IPS-18c (cell line): ENCODE measurements around the gene SLC26A8.
"Not testable (repeated sequence)": the region's sequence is repeated elsewhere in the genome, so short reads cannot be mapped to it uniquely, and the experiment has no call there.

ENCODE experiments used
- H3K4me3 ChIP-seq: 2 replicates; pipeline ENCODE4 v1.7.0; 2013; ENCODE audit warnings: low read depth, mild to moderate bottlenecking, low read length, moderate library complexity; ENCODE audit not compliant: insufficient read depth
- H3K9me3 ChIP-seq: one replicate; pipeline ENCODE4 v1.6.1; 2013; ENCODE audit warnings: mild to moderate bottlenecking, low read length, moderate library complexity; ENCODE audit not compliant: control insufficient read depth, insufficient read depth

The SLC26A8 gene

GRCh38 chr6:35911871-35912653 is 112.4 kb downstream of the SLC26A8 start:
- H3K9me3 ChIP-seq: peaks cover 14% of the 10 kb centered on the region
- H3K4me3 ChIP-seq: no peak overlapping the region

- H3K4me3 ChIP-seq: not testable (repeated sequence)
Measured at GRCh38 chr6:35909571-35909970, 114.9 kb downstream of the SLC26A8 start.

GRCh38 chr6:35908753-35909401 is 115.6 kb downstream of the SLC26A8 start:
- peaks cover 14% of the 10 kb centered on the region for H3K9me3 ChIP-seq
- not testable (repeated sequence) for H3K4me3 ChIP-seq

More at GRCh38 chr6:35909571-35909970, 114.9 kb downstream of the SLC26A8 start:
- peaks cover 14% of the 10 kb centered on the region for H3K9me3 ChIP-seq

GRCh38 chr6:35907750-35908149 is 116.7 kb downstream of the SLC26A8 start:
- Histone ChIP-seq H3K9me3 (peaks cover 14% of the 10 kb centered on the region), H3K4me3 (no peak overlapping the region)

GRCh38 chr6:35906499-35906846 is 118.0 kb downstream of the SLC26A8 start:
- Histone ChIP-seq H3K4me3 (no peak overlapping the region), H3K9me3 (peaks cover 14% of the 10 kb centered on the region)

GRCh38 chr6:35905841-35906498 is 118.5 kb downstream of the SLC26A8 start:
- no peak overlapping the region for H3K4me3 ChIP-seq
- peaks cover 12% of the 10 kb centered on the region for H3K9me3 ChIP-seq

GRCh38 chr6:35905141-35905785 is 119.2 kb downstream of the SLC26A8 start:
- Histone ChIP-seq H3K4me3 (no peak overlapping the region), H3K9me3 (peaks cover 7% of the 10 kb centered on the region)

- H3K9me3 ChIP-seq: peaks cover 1% of the 10 kb centered on the region
- H3K4me3 ChIP-seq: no peak overlapping the region
Measured at GRCh38 chr6:35903679-35904078, 120.8 kb downstream of the SLC26A8 start.

- Histone ChIP-seq H3K4me3 (no peak overlapping the region), H3K9me3 (no peaks in the 10 kb centered on the region)
Measured at GRCh38 chr6:35900448-35900847, 124.0 kb downstream of the SLC26A8 start.

GRCh38 chr6:35898003-35898402 is 126.4 kb downstream of the SLC26A8 start:
- Histone ChIP-seq H3K9me3 (no peaks in the 10 kb centered on the region), H3K4me3 (no peak overlapping the region)

GRCh38 chr6:35897486-35897885 is 127.0 kb downstream of the SLC26A8 start:
- no peak overlapping the region for H3K4me3 ChIP-seq
- H3K9me3 ChIP-seq: no peaks in the 10 kb centered on the region

- Histone ChIP-seq H3K4me3 (no peak overlapping the region), H3K9me3 (no peaks in the 10 kb centered on the region)
Measured at GRCh38 chr6:35897036-35897435, 127.4 kb downstream of the SLC26A8 start.

GRCh38 chr6:35896228-35896627 is 128.2 kb downstream of the SLC26A8 start:
- H3K9me3 ChIP-seq: no peaks in the 10 kb centered on the region
- no peak overlapping the region for H3K4me3 ChIP-seq

GRCh38 chr6:35895560-35895959 is 128.9 kb downstream of the SLC26A8 start:
- H3K4me3 ChIP-seq: no peak overlapping the region
- H3K9me3 ChIP-seq: no peaks in the 10 kb centered on the region

- no peaks in the 10 kb centered on the region for H3K9me3 ChIP-seq
- H3K4me3 ChIP-seq: no peak overlapping the region
Measured at GRCh38 chr6:35894776-35895175, 129.7 kb downstream of the SLC26A8 start.
